ENCODE results near the gene HEXIM1.
"Not testable (repeated sequence)": the region's sequence is repeated elsewhere in the genome, so short reads cannot be mapped to it uniquely, and the experiment has no call there.

HEXIM1 gene

GRCh38 chr17:45114117-45114932 lies 34.0 kb upstream of the HEXIM1 start:
- no peak for DNase-seq

GRCh38 chr17:45115015-45115625 lies 33.2 kb upstream of the HEXIM1 start:
- DNase-seq, result no peak

- no peak for DNase-seq
Measured at GRCh38 chr17:45115871-45116270, 32.4 kb upstream of the HEXIM1 start.

GRCh38 chr17:45116434-45117016 lies 31.8 kb upstream of the HEXIM1 start:
- DNase-seq, result no peak

GRCh38 chr17:45117334-45117733 lies 30.9 kb upstream of the HEXIM1 start:
- DNase-seq, result no peak

- no peak for DNase-seq
Measured at GRCh38 chr17:45117848-45118646, 30.2 kb upstream of the HEXIM1 start.

GRCh38 chr17:45118691-45119090 lies 29.6 kb upstream of the HEXIM1 start:
- no peak for DNase-seq

GRCh38 chr17:45119964-45120363 lies 28.3 kb upstream of the HEXIM1 start:
- no peak for DNase-seq

GRCh38 chr17:45120558-45120957 lies 27.7 kb upstream of the HEXIM1 start:
- DNase-seq, result no peak

- DNase-seq, result no peak
Measured at GRCh38 chr17:45121055-45121454, 27.2 kb upstream of the HEXIM1 start.

GRCh38 chr17:45123076-45123770 lies 25.1 kb upstream of the HEXIM1 start:
- DNase-seq, result no peak

GRCh38 chr17:45123930-45124796 lies 24.1 kb upstream of the HEXIM1 start:
- DNase-seq, result no peak

- DNase-seq, result not testable (repeated sequence)
Measured at GRCh38 chr17:45124797-45125122, 23.5 kb upstream of the HEXIM1 start.

- DNase-seq, result no peak
Measured at GRCh38 chr17:45125509-45125908, 22.8 kb upstream of the HEXIM1 start.

GRCh38 chr17:45127207-45127547 lies 21.1 kb upstream of the HEXIM1 start:
- DNase-seq, result no peak

- no peak for DNase-seq
Measured at GRCh38 chr17:45127548-45128300, 20.6 kb upstream of the HEXIM1 start.

GRCh38 chr17:45128331-45128730 lies 19.9 kb upstream of the HEXIM1 start:
- DNase-seq, result no peak

GRCh38 chr17:45128989-45129388 lies 19.3 kb upstream of the HEXIM1 start:
- no peak for DNase-seq

- DNase-seq, result no peak
Measured at GRCh38 chr17:45129426-45129939, 18.8 kb upstream of the HEXIM1 start.

- DNase-seq, result no peak
Measured at GRCh38 chr17:45129940-45130680, 18.2 kb upstream of the HEXIM1 start.
